GM12878 (cell line): Measurements from ENCODE around the gene ATP13A2.

ENCODE experiments used
- ATF2 ChIP-seq: IDR thresholded peaks from 2 replicates; pipeline ENCODE4 v1.6.1; 2012; ENCODE audit warnings: low read length, inconsistent platforms
- CUX1 ChIP-seq: IDR thresholded peaks from 2 replicates; pipeline ENCODE4 v1.6.1; 2012; ENCODE audit warnings: improper control_type of control experiment, low read depth, low read length; ENCODE audit not compliant: insufficient replicate concordance
- EGR1 ChIP-seq, 2 experiments: IDR thresholded peaks; 1 replicate in 1 of 2; 2 replicates in 1 of 2; pipeline ENCODE4 v1.6.1; 2011 to 2012; ENCODE audit warnings: low read depth in 2 of 2, low read length in 2 of 2, borderline replicate concordance in 1 of 2, mild to moderate bottlenecking in 1 of 2, moderate library complexity in 1 of 2
- EZH2 ChIP-seq: IDR thresholded peaks from 2 replicates; pipeline ENCODE4 v1.6.1; 2012; ENCODE audit warnings: low read depth, mild to moderate bottlenecking, control low read depth, inconsistent platforms, low read length, borderline replicate concordance; ENCODE audit not compliant: control insufficient read depth
- FOXK2 ChIP-seq: fragments of 450-650 bp; IDR thresholded peaks from 2 replicates; pipeline ENCODE4 v1.6.1; 2017; ENCODE audit warnings: mild to moderate bottlenecking, moderate library complexity
- MAX ChIP-seq: IDR thresholded peaks from 2 replicates; pipeline ENCODE4 v1.6.1; 2012; ENCODE audit warnings: low read depth, low read length, improper control_type of control experiment
- NR2F1 ChIP-seq: fragments of 450-650 bp; conservative IDR thresholded peaks from 2 replicates; pipeline ENCODE4 v1.6.1; 2017; ENCODE audit warnings: mild to moderate bottlenecking
- REST ChIP-seq: IDR thresholded peaks from 2 replicates; pipeline ENCODE4 v1.6.1; 2012; ENCODE audit warnings: mild to moderate bottlenecking, low read depth, low read length
- SMAD1 ChIP-seq: fragments of 450-650 bp; IDR thresholded peaks from 2 replicates; pipeline ENCODE4 v1.6.1; 2018; ENCODE audit warnings: mild to moderate bottlenecking, low read depth; ENCODE audit not compliant: partially characterized antibody

GRCh38 chr1:16986560-16986959 lies 25.2 kb downstream of the ATP13A2 start:
- TF ChIP-seq CUX1 (no peak), FOXK2 (no peak), REST (no peak), NR2F1 (no peak), EGR1 (IDR thresholded peaks at IDR 0.05; ENCODE audit: borderline replicate concordance in 1 of 2, low read depth in 2 of 2, low read length in 2 of 2) (no peak), ATF2 (no peak), SMAD1 (no peak), MAX (no peak), EZH2 (no peak)
